B cell (primary cell): ENCODE results near the gene PRRT2.

Experiments
- EZH2 ChIP-seq: IDR thresholded peaks from 2 replicates; pipeline ENCODE4 v1.6.1; 2012; ENCODE audit warnings: borderline replicate concordance, low read depth, mild to moderate bottlenecking, moderate library complexity, low read length; ENCODE audit not compliant: insufficient read depth, poor library complexity, severe bottlenecking
- TF ChIP-seq, protein P1 (sequence below): fragments of 200-600 bp; IDR thresholded peaks from one replicate; pipeline ENCODE4 v1.8.0; 2022; ENCODE audit warnings: antibody characterized with exemption, mild to moderate bottlenecking

DNA sequence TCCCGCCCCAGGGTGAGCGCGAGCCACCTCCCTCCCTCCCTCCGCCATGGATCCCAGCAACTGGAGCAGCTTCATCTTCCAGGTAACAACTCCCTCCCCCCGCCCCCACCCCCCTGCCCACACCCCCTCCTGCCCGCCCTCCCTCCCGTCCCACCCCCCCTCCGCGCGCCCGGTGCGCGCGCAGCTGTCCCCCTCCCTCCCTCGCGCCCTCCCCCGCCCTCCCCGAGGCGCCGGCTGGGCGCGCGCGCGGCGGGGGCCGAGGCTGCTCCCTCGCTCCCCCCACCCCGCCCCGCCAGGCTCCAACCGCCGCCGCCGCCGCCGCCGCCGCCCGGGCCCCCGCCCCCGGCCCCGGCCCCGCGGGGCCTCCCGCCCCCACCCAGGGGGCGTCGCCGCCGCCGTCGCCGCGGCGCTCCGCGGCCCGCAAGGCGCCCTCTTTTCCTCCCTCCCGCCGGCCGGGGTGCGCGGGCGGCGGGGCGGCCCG is 5.9 kb upstream of the PRRT2 start, which contains the start of gene MAZ:
- TF ChIP-seq, protein P1, sequence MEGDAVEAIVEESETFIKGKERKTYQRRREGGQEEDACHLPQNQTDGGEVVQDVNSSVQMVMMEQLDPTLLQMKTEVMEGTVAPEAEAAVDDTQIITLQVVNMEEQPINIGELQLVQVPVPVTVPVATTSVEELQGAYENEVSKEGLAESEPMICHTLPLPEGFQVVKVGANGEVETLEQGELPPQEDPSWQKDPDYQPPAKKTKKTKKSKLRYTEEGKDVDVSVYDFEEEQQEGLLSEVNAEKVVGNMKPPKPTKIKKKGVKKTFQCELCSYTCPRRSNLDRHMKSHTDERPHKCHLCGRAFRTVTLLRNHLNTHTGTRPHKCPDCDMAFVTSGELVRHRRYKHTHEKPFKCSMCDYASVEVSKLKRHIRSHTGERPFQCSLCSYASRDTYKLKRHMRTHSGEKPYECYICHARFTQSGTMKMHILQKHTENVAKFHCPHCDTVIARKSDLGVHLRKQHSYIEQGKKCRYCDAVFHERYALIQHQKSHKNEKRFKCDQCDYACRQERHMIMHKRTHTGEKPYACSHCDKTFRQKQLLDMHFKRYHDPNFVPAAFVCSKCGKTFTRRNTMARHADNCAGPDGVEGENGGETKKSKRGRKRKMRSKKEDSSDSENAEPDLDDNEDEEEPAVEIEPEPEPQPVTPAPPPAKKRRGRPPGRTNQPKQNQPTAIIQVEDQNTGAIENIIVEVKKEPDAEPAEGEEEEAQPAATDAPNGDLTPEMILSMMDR, result no peak
- no peak for TF ChIP-seq EZH2
